SK-N-SH treated with all-trans-retinoic acid at 6 μM for 48 hours (cell line): Measurements from ENCODE around the gene MX2.

Experiments used
- ATAC-seq: fragments of 200-7000 bp; cut with Tn5 transposase; 3 replicates; pipeline ENCODE4 v1.9.1; 2020; ENCODE audit warnings: mild to moderate bottlenecking, moderate library complexity
- ARNTL ChIP-seq: fragments of 450-650 bp; formaldehyde crosslinking; IDR thresholded peaks from 2 replicates; pipeline ENCODE4 v1.5.0; 2020; ENCODE audit warnings: low read depth, mild to moderate bottlenecking, moderate library complexity, borderline replicate concordance
- CREB5 ChIP-seq: fragments of 250-450 bp; sonication (Bioruptor Pico); IDR thresholded peaks from 2 replicates; pipeline ENCODE4 v1.5.1; 2020; ENCODE audit warnings: low read depth, mild to moderate bottlenecking, moderate library complexity
- CSDC2 ChIP-seq: fragments of 250-450 bp; sonication (Bioruptor Pico); IDR thresholded peaks from 2 replicates; pipeline ENCODE4 v1.5.0; 2020; ENCODE audit warnings: mild to moderate bottlenecking, moderate library complexity
- CSRNP3 ChIP-seq: fragments of 250-450 bp; sonication (Bioruptor Pico); IDR thresholded peaks from 2 replicates; pipeline ENCODE4 v1.5.1; 2021; ENCODE audit warnings: mild to moderate bottlenecking, moderate library complexity
- GLIS3 ChIP-seq: fragments of 250-450 bp; sonication (Bioruptor Pico); IDR thresholded peaks from 2 replicates; pipeline ENCODE4 v1.5.0; 2020; ENCODE audit warnings: mild to moderate bottlenecking, moderate library complexity
- PATZ1 ChIP-seq: fragments of 250-450 bp; sonication (Bioruptor Pico); IDR thresholded peaks from 2 replicates; pipeline ENCODE4 v1.8.0; 2020; ENCODE audit warnings: mild to moderate bottlenecking, moderate library complexity, borderline replicate concordance
- POU6F1 ChIP-seq: fragments of 250-450 bp; sonication (Bioruptor Pico); IDR thresholded peaks from 2 replicates; pipeline ENCODE4 v1.8.0; 2021; ENCODE audit warnings: low read depth, mild to moderate bottlenecking, moderate library complexity, borderline replicate concordance
- PPARA ChIP-seq: fragments of 250-450 bp; sonication (Bioruptor Pico); IDR thresholded peaks from 2 replicates; pipeline ENCODE4 v1.5.0; 2020; ENCODE audit warnings: mild to moderate bottlenecking, borderline replicate concordance
- SNAI2 ChIP-seq: fragments of 250-450 bp; sonication (Bioruptor Pico); IDR thresholded peaks from 2 replicates; pipeline ENCODE4 v1.5.0; 2020; ENCODE audit warnings: mild to moderate bottlenecking, moderate library complexity
- TSHZ2 ChIP-seq: fragments of 250-450 bp; sonication (Bioruptor Pico); IDR thresholded peaks from 2 replicates; pipeline ENCODE4 v1.5.0; 2020; ENCODE audit warnings: mild to moderate bottlenecking, moderate library complexity
- ZC3H10 ChIP-seq: fragments of 250-450 bp; sonication (Bioruptor Pico); IDR thresholded peaks from 2 replicates; pipeline ENCODE4 v1.5.1; 2021; ENCODE audit warnings: mild to moderate bottlenecking, moderate library complexity
- ZFP3 ChIP-seq: fragments of 250-450 bp; sonication (Bioruptor Pico); IDR thresholded peaks from 2 replicates; pipeline ENCODE4 v1.5.0; 2020; ENCODE audit warnings: mild to moderate bottlenecking, moderate library complexity
- ZFP30 ChIP-seq: fragments of 450-650 bp; formaldehyde crosslinking; IDR thresholded peaks from 2 replicates; pipeline ENCODE4 v1.5.0; 2022; ENCODE audit warnings: mild to moderate bottlenecking, moderate library complexity
- ZNF565 ChIP-seq: fragments of 450-650 bp; formaldehyde crosslinking; conservative IDR thresholded peaks from 2 replicates; pipeline ENCODE4 v1.5.0; 2020; ENCODE audit warnings: low read depth, mild to moderate bottlenecking, moderate library complexity
- ZNF8 ChIP-seq: fragments of 450-650 bp; formaldehyde crosslinking; IDR thresholded peaks from 2 replicates; pipeline ENCODE4 v1.5.0; 2020; ENCODE audit warnings: mild to moderate bottlenecking, moderate library complexity

MX2 gene

GRCh38 chr21:41326414-41327080 is 35.3 kb upstream of the MX2 start:
- TF ChIP-seq GLIS3 (CRISPR knock-in tag) (no peak), PPARA (no peak), SNAI2 (CRISPR knock-in tag) (no peak), CREB5 (CRISPR knock-in tag) (no peak), CSDC2 (CRISPR knock-in tag) (no peak), ZFP30 (CRISPR knock-in tag) (no peak), ZFP3 (CRISPR knock-in tag) (no peak), ZNF565 (CRISPR knock-in tag) (no peak), CSRNP3 (no peak)
- ATAC-seq: no peak

- TF ChIP-seq CSDC2 (CRISPR knock-in tag) (no peak), PPARA (no peak), PATZ1 (CRISPR knock-in tag) (no peak), TSHZ2 (no peak), GLIS3 (CRISPR knock-in tag) (no peak), CREB5 (CRISPR knock-in tag) (no peak)
- ATAC-seq: no peak
Observed at GRCh38 chr21:41327753-41328152, 34.1 kb upstream of the MX2 start.

- no peak for ATAC-seq
- TF ChIP-seq CREB5 (CRISPR knock-in tag) (no peak), ZC3H10 (CRISPR knock-in tag) (no peak), ARNTL (CRISPR knock-in tag) (no peak), SNAI2 (CRISPR knock-in tag) (no peak), PATZ1 (CRISPR knock-in tag) (no peak), CSRNP3 (no peak), CSDC2 (CRISPR knock-in tag) (no peak), POU6F1 (CRISPR knock-in tag) (no peak), ZNF8 (CRISPR knock-in tag) (no peak)
Observed at GRCh38 chr21:41328660-41329607, 32.9 kb upstream of the MX2 start.
